Measurements from ENCODE around the gene GMPPA. TPM values are rescaled to one million over a fixed set of nuclear protein-coding genes. Genes with fewer than 3 reads are reported as not detected.

GMPPA gene
- total RNA-seq, 4 donors from 2014 or later, result 18.1 to 31.1 (median 26.4) TPM

GRCh38 chr2:219492575-219492974 lies 6.1 kb upstream of the GMPPA start:
- DNase-seq, result no peak

GRCh38 chr2:219493086-219493485 lies 5.6 kb upstream of the GMPPA start:
- TF ChIP-seq CTCF (IDR thresholded peaks at IDR 0.05), result no peak
- no peak for TF ChIP-seq POLR2A (IDR thresholded peaks at IDR 0.05)
- intact Hi-C loops (cut with DNase I), result no loop called here
- Histone ChIP-seq H3K27ac (no peak overlapping the region), H3K27me3 (peaks cover 0 to 94% (median 0%) of the 10 kb centered on the region in 4 donors), H3K9me3 (no peaks in the 10 kb centered on the region), H3K4me1 (peaks cover 8 to 36% (median 15%) of the 10 kb centered on the region in 3 donors), H3K4me3 (no peak overlapping the region), H3K36me3 (no peaks in the 10 kb centered on the region)
- no peak for DNase-seq
- WGBS, 2 donors, result 87% methylated on average over 5 of the region's 5 CpGs

More at GRCh38 chr2:219492575-219492974, 6.1 kb upstream of the GMPPA start:
- Histone ChIP-seq H3K36me3 (no peaks in the 10 kb centered on the region), H3K27me3 (peaks cover 0 to 91% (median 0%) of the 10 kb centered on the region in 4 donors), H3K9me3 (no peaks in the 10 kb centered on the region), H3K4me1 (peaks cover 7 to 31% (median 14%) of the 10 kb centered on the region in 3 donors), H3K4me3 (no peak overlapping the region), H3K27ac (no peak overlapping the region)
- intact Hi-C loops (cut with DNase I), result no loop called here
- WGBS, 2 donors, result 41 to 72% methylated on average over 2 of the region's 20 CpGs
- TF ChIP-seq POLR2A (IDR thresholded peaks at IDR 0.05), result no peak
- TF ChIP-seq CTCF (IDR thresholded peaks at IDR 0.05), result no peak

- Histone ChIP-seq H3K9me3 (no peaks in the 10 kb centered on the region), H3K4me3 (no peak overlapping the region), H3K36me3 (no peaks in the 10 kb centered on the region), H3K27me3 (peaks cover 0 to 76% (median 0%) of the 10 kb centered on the region in 4 donors), H3K27ac (peak overlapping the region in 3 of 4 donors; percentile 86 to 97 (median 97)), H3K4me1 (peaks cover 8 to 49% (median 23%) of the 10 kb centered on the region in 3 donors)
- no peak for DNase-seq
- 13 to 27% methylated on average over 7 to 8 of the region's 10 CpGs for WGBS, 2 donors
- intact Hi-C loops (cut with DNase I), result no loop called here
- TF ChIP-seq POLR2A (IDR thresholded peaks at IDR 0.05) (no peak), CTCF (IDR thresholded peaks at IDR 0.05) (no peak)
Observed at GRCh38 chr2:219494952-219495530, 3.6 kb upstream of the GMPPA start.

- Histone ChIP-seq H3K27ac (peak overlapping the region in 3 of 4 donors; percentile 86 to 97 (median 97)), H3K36me3 (no peaks in the 10 kb centered on the region), H3K4me1 (peaks cover 8 to 54% (median 25%) of the 10 kb centered on the region in 3 donors), H3K9me3 (no peaks in the 10 kb centered on the region), H3K27me3 (peaks cover 0 to 70% (median 0%) of the 10 kb centered on the region in 4 donors), H3K4me3 (no peak overlapping the region)
- DNase-seq, result no peak
- 0 to 21% methylated on average over 5 to 13 of the region's 14 CpGs for WGBS, 2 donors
- intact Hi-C loops (cut with DNase I), result no loop called here
- TF ChIP-seq CTCF (IDR thresholded peaks at IDR 0.05) (peak; percentile 19 to 53 (median 46)), POLR2A (IDR thresholded peaks at IDR 0.05) (no peak)
Observed at GRCh38 chr2:219495531-219496122, 3.1 kb upstream of the GMPPA start.

GRCh38 chr2:219496247-219496824 lies 2.4 kb upstream of the GMPPA start:
- H3K27ac ChIP-seq, result peak overlapping the region; percentile 7 to 97 (median 92)
- no peak for TF ChIP-seq POLR2A (IDR thresholded peaks at IDR 0.05)
- TF ChIP-seq CTCF (IDR thresholded peaks at IDR 0.05), result no peak
- intact Hi-C loops (cut with DNase I), result no loop called here
- peaks cover 0 to 2% (median 0%) of the 10 kb centered on the region in 3 donors for H3K36me3 ChIP-seq
- H3K4me1 ChIP-seq, result peaks cover 8 to 54% (median 25%) of the 10 kb centered on the region in 3 donors
- 17 to 53% methylated on average over 3 to 10 of the region's 20 CpGs for WGBS, 2 donors
- DNase-seq, result no peak
- peaks cover 0 to 66% (median 0%) of the 10 kb centered on the region in 4 donors for H3K27me3 ChIP-seq
- no peaks in the 10 kb centered on the region for H3K9me3 ChIP-seq
- peak overlapping the region in 3 of 4 donors; percentile 59 to 85 (median 71) for H3K4me3 ChIP-seq
